Mammary epithelial cell (primary cell): ENCODE results near the gene ASIC4.

Experiments used
- CTCF ChIP-seq, 2 donors: IDR thresholded peaks in 1 of 2; conservative IDR thresholded peaks in 1 of 2; 2 replicates each; pipeline ENCODE4 v1.5.1; 2011 to 2012; ENCODE audit warnings: inconsistent platforms in 2 of 2, low read length in 2 of 2, mild to moderate bottlenecking in 2 of 2, control low read depth in 1 of 2, low read depth in 1 of 2; ENCODE audit not compliant: insufficient read depth in 1 of 2; ENCODE audit errors: extremely low read depth in 1 of 2
- EZH2 ChIP-seq: IDR thresholded peaks from 2 replicates; pipeline ENCODE4 v1.6.1; 2012; ENCODE audit warnings: low read length, inconsistent platforms, borderline replicate concordance

GRCh38 chr2:219505585-219505984, 8.7 kb upstream of the ASIC4 start:
- TF ChIP-seq CTCF (conservative IDR thresholded peaks at IDR 0.05 in 1 of 2, IDR thresholded peaks at IDR 0.05 in 1 of 2; ENCODE audit: extremely low read depth in 1 of 2, insufficient read depth in 1 of 2, low read depth in 1 of 2, low read length in 2 of 2) (no peak), EZH2 (no peak)
